ENCODE measurements around the gene GPR78.

Gene GPR78

GRCh38 chr4:8544282-8544681, 35.9 kb upstream of the GPR78 start:
- TF ChIP-seq TARDBP (IDR thresholded peaks at IDR 0.05): no peak
- no peak for DNase-seq (ENCODE audit: extremely low spot score)
- CTCF ChIA-PET: no interaction called here
- POLR2A ChIA-PET: no interaction called here

GRCh38 chr4:8544741-8545438, 35.3 kb upstream of the GPR78 start:
- ChIA-PET CTCF (no interaction called here), POLR2A (no interaction called here)
- DNase-seq (ENCODE audit: extremely low spot score): no peak
- TF ChIP-seq FOXA1 (IDR thresholded peaks at IDR 0.05) (no peak), PKNOX1 (IDR thresholded peaks at IDR 0.05) (no peak), LEF1 (IDR thresholded peaks at IDR 0.05; ENCODE audit: borderline replicate concordance) (no peak), HDGF (IDR thresholded peaks at IDR 0.05; ENCODE audit: borderline replicate concordance) (no peak), SP1 (IDR thresholded peaks at IDR 0.05) (no peak), FOXK2 (IDR thresholded peaks at IDR 0.05) (no peak), FOXM1 (IDR thresholded peaks at IDR 0.05; ENCODE audit: borderline replicate concordance) (no peak), L3MBTL2 (conservative IDR thresholded peaks at IDR 0.05) (no peak)

GRCh38 chr4:8545439-8545765, 34.8 kb upstream of the GPR78 start:
- no peak for DNase-seq (ENCODE audit: extremely low spot score)
- ChIA-PET CTCF (no interaction called here), POLR2A (no interaction called here)
- TF ChIP-seq FOXM1 (IDR thresholded peaks at IDR 0.05; ENCODE audit: borderline replicate concordance): no peak

GRCh38 chr4:8546766-8547107, 33.5 kb upstream of the GPR78 start:
- no peak for TF ChIP-seq CTBP1 (IDR thresholded peaks at IDR 0.05; ENCODE audit: borderline replicate concordance)
- no peak for TF ChIP-seq FOXA1 (IDR thresholded peaks at IDR 0.05)
- no peak for TF ChIP-seq TARDBP (IDR thresholded peaks at IDR 0.05)
- no peak for TF ChIP-seq SP1 (IDR thresholded peaks at IDR 0.05)
- no peak for TF ChIP-seq PKNOX1 (IDR thresholded peaks at IDR 0.05)
- TF ChIP-seq ELF4 (IDR thresholded peaks at IDR 0.05): no peak
- no peak for TF ChIP-seq BHLHE40 (IDR thresholded peaks at IDR 0.05; ENCODE audit: borderline replicate concordance)
- no peak for TF ChIP-seq FOXK2 (IDR thresholded peaks at IDR 0.05)
- no peak for TF ChIP-seq NFRKB (IDR thresholded peaks at IDR 0.05)
- TF ChIP-seq HDGF (IDR thresholded peaks at IDR 0.05; ENCODE audit: borderline replicate concordance): no peak
- TF ChIP-seq L3MBTL2 (conservative IDR thresholded peaks at IDR 0.05): no peak
- TF ChIP-seq ARNT (IDR thresholded peaks at IDR 0.05): no peak
- TF ChIP-seq ZNF384 (IDR thresholded peaks at IDR 0.05): no peak
- no peak for TF ChIP-seq SUZ12 (IDR thresholded peaks at IDR 0.05)
- no peak for TF ChIP-seq FOXM1 (IDR thresholded peaks at IDR 0.05; ENCODE audit: borderline replicate concordance)
- POLR2A ChIA-PET: no interaction called here
- no peak for DNase-seq (ENCODE audit: extremely low spot score)
- CTCF ChIA-PET: interaction anchor here (0.7 to 1.0 kb wide), 2 partner anchors 11 to 45 kb away, joined by 4 read pairs; no protein-coding TSS in a partner anchor

GRCh38 chr4:8547108-8547911, 32.9 kb upstream of the GPR78 start:
- TF ChIP-seq BHLHE40 (IDR thresholded peaks at IDR 0.05; ENCODE audit: borderline replicate concordance) (no peak), FOXK2 (IDR thresholded peaks at IDR 0.05) (no peak), HDGF (IDR thresholded peaks at IDR 0.05; ENCODE audit: borderline replicate concordance) (no peak), TARDBP (IDR thresholded peaks at IDR 0.05) (no peak), NFRKB (IDR thresholded peaks at IDR 0.05) (no peak), ELF4 (IDR thresholded peaks at IDR 0.05) (no peak), ZNF384 (IDR thresholded peaks at IDR 0.05) (no peak), SUZ12 (IDR thresholded peaks at IDR 0.05) (no peak), FOXM1 (IDR thresholded peaks at IDR 0.05; ENCODE audit: borderline replicate concordance) (no peak), PKNOX1 (IDR thresholded peaks at IDR 0.05) (no peak), L3MBTL2 (conservative IDR thresholded peaks at IDR 0.05) (no peak), SP1 (IDR thresholded peaks at IDR 0.05) (no peak)
- ChIA-PET CTCF (interaction anchor here (0.6 to 1.4 kb wide), 5 partner anchors 11 to 52 kb away, joined by 3 to 4 read pairs (median 4); no protein-coding TSS in a partner anchor), POLR2A (no interaction called here)
- DNase-seq (ENCODE audit: extremely low spot score): peak; percentile 50

GRCh38 chr4:8547912-8548730, 32.1 kb upstream of the GPR78 start:
- no peak for TF ChIP-seq ARNT (IDR thresholded peaks at IDR 0.05)
- no peak for TF ChIP-seq FOXA1 (IDR thresholded peaks at IDR 0.05)
- no peak for TF ChIP-seq FOXM1 (IDR thresholded peaks at IDR 0.05; ENCODE audit: borderline replicate concordance)
- no peak for TF ChIP-seq NFRKB (IDR thresholded peaks at IDR 0.05)
- TF ChIP-seq SUZ12 (IDR thresholded peaks at IDR 0.05): no peak
- TF ChIP-seq L3MBTL2 (conservative IDR thresholded peaks at IDR 0.05): no peak
- no peak for TF ChIP-seq CTBP1 (IDR thresholded peaks at IDR 0.05; ENCODE audit: borderline replicate concordance)
- TF ChIP-seq ZNF384 (IDR thresholded peaks at IDR 0.05): no peak
- TF ChIP-seq PKNOX1 (IDR thresholded peaks at IDR 0.05): no peak
- no peak for TF ChIP-seq SP1 (IDR thresholded peaks at IDR 0.05)
- no peak for TF ChIP-seq FOXK2 (IDR thresholded peaks at IDR 0.05)
- TF ChIP-seq ELF4 (IDR thresholded peaks at IDR 0.05): no peak
- TF ChIP-seq HDGF (IDR thresholded peaks at IDR 0.05; ENCODE audit: borderline replicate concordance): no peak
- no peak for TF ChIP-seq BHLHE40 (IDR thresholded peaks at IDR 0.05; ENCODE audit: borderline replicate concordance)
- TF ChIP-seq TARDBP (IDR thresholded peaks at IDR 0.05): no peak
- TF ChIP-seq LEF1 (IDR thresholded peaks at IDR 0.05; ENCODE audit: borderline replicate concordance): no peak
- no peak for DNase-seq (ENCODE audit: extremely low spot score)
- POLR2A ChIA-PET: no interaction called here
- CTCF ChIA-PET: interaction anchor here (0.6 to 1.4 kb wide), 3 partner anchors 12 to 51 kb away, joined by 3 to 4 read pairs (median 3); no protein-coding TSS in a partner anchor
